T1000 (cell line): ENCODE data around the gene PLCL1.

ENCODE experiments used
- DNase-seq: peaks from one replicate; lab custom pipeline; 2025; ENCODE audit warnings: mixed read lengths; lab: John Stamatoyannopoulos, UW

Gene PLCL1

GRCh38 chr2:198059800-198060199 is 255.4 kb downstream of the PLCL1 start:
- DNase-seq = no peak

DNA sequence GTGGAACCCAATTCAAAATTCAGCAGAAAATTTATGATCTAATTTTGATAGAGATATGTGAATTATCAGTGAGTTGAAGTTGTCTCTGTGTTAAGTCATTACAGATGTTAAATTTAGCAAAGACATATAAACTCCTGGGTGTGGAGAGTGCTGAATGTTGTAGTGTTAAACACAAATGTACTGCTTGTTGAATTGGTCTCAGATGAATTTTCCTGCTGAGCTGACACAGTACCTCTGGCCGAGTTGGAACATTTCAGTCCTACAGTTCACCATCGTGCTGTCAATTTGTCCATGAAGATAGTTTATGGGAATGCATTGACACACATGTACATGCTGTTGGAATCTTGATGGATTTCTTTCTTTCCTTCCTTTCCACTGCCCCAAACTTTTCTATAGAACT is 255.9 kb downstream of the PLCL1 start:
- DNase-seq = no peak

- DNase-seq = no peak
Measured at GRCh38 chr2:198062826-198063225, 258.4 kb downstream of the PLCL1 start.

GRCh38 chr2:198063242-198063641 is 258.8 kb downstream of the PLCL1 start:
- DNase-seq = no peak

- DNase-seq = no peak
Measured at GRCh38 chr2:198065322-198065721, 260.9 kb downstream of the PLCL1 start.

GRCh38 chr2:198066597-198066996 is 262.2 kb downstream of the PLCL1 start:
- DNase-seq = no peak

GRCh38 chr2:198072655-198073054 is 268.3 kb downstream of the PLCL1 start:
- no peak for DNase-seq

GRCh38 chr2:198073253-198073652 is 268.9 kb downstream of the PLCL1 start:
- DNase-seq = no peak

DNA sequence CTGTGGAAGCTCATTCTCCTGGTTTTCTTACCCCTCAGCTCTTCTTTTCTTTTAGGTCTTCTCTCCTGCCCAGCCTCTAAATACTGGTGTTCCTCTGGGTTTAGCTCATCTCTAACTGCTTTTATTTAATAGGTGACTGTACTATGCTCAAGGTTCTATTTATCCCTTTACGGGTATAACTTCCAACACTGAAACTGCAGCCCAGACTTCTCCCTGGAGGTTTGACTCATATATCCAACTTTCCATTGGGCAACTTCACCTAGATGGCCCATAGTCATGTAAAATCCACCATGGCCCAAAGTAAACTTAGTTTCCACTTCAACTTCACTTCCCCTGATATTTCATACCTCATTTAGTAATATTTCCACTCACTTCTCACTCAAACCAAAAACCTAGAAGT is 273.1 kb downstream of the PLCL1 start:
- DNase-seq = no peak

DNA sequence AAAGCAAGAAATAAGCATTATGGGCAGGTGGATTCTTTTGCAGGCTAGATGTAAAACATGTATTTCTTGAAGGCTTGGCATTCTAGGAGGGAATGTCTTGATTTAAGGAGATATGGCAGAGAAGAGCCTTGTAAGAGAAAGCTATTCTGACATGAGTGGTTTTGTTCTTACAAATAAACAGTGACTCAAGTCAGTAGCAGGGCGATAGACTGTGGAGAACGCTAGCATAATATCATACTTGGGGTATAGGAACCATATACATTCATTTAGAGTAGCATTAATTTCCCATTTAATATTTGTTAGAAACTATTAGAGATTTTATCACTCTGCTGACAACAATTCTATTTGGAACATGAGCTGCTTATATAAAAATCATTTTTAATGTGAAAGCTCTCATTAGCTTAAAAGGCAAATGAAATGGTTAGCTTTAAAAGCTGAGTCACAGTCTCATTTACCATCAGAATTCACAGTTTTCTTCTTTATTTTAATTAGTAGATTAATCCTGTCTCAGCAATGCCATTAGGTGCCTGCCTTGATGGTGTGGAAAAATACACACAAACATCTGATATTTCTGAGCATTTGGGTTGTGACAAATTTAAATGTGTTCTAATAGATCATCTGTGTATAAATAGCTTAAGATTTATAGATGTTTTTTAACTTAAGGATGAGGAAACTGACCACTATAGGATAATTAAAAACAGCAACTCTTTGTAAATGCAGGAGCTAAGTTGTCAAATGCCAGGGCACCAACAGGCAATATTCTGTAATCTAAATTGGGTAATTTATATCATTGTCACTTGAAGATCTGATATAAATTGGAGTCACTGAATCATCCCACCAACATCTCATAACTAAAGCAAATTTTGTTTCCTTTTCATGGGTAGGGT is 276.7 kb downstream of the PLCL1 start:
- no peak for DNase-seq

- DNase-seq = no peak
Measured at GRCh38 chr2:198084156-198084555, 279.8 kb downstream of the PLCL1 start.

DNA sequence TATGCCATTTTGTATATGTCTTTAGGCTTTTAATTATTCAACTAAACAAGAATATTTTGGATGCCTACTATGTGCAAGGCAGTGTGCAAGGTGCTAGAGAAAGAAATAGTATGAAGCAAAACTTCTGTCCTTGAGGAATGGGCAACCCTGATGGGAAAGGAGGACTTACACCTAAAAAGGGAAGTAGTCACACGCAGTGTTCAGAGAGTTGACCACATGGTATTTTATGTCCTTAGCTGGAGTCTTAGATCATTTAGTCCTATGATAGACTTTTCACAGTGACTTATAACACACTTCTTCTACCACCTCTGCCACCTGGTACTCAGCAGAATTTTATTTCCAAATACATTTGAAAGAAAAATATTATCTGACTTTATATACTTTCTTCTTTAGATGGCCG is 291.6 kb downstream of the PLCL1 start:
- no peak for DNase-seq

GRCh38 chr2:198096965-198097364 is 292.6 kb downstream of the PLCL1 start:
- no peak for DNase-seq

- no peak for DNase-seq
Measured at GRCh38 chr2:198097630-198098029, 293.2 kb downstream of the PLCL1 start.

GRCh38 chr2:198098386-198098785 is 294.0 kb downstream of the PLCL1 start:
- no peak for DNase-seq

- DNase-seq = no peak
Measured at GRCh38 chr2:198098918-198099317, 294.5 kb downstream of the PLCL1 start.

DNA sequence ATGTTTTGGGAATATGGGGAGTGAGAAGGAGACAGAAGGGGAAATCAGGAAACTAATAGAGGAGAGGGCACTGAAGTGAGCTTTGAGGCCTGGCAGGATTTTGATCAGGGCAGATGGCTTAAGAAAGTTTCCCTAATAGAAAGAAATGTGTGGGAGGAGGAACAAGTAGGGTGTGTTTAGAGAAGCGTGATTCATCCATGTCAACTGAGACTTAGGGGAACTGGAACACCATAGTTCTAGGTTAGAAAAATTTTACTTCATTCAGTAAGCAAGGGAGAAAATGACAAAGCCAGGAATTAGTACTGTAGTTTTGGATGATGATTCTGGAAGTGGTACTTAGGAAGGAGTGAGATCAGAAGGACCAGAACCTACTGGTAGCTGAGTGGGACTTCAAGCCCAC is 296.0 kb downstream of the PLCL1 start:
- no peak for DNase-seq

- DNase-seq = no peak
Measured at GRCh38 chr2:198101688-198102087, 297.3 kb downstream of the PLCL1 start.

DNA sequence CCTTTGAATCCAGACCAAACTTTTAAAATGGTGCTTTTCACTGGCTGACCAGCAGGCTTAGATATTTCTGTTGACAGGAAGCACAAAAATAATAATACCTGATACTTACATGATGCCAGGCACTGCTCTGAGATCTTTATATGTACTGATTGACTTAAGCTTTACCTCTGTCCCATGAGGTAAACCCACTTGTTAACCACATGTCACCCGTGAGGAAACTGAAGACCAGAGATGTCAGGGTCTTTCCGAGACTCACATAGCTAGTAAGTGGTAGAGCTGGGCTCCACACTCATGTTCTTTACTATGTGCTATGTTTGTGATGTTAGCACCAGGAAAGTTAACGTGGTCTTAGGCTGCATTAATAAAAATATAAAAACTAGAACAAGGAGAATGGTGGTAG is 297.7 kb downstream of the PLCL1 start:
- no peak for DNase-seq

GRCh38 chr2:198102856-198103255 is 298.5 kb downstream of the PLCL1 start:
- no peak for DNase-seq

- DNase-seq = no peak
Measured at GRCh38 chr2:198106621-198107385, 302.4 kb downstream of the PLCL1 start.

- no peak for DNase-seq
Measured at GRCh38 chr2:198113316-198113715, 308.9 kb downstream of the PLCL1 start.

- DNase-seq = no peak
Measured at GRCh38 chr2:198114064-198114463, 309.7 kb downstream of the PLCL1 start.
